DMS 273 treated with DMSO at 0.1 percent for 48 hours (cell line): ENCODE results near the gene PCBP2.
"Not testable (repeated sequence)": the region's sequence is repeated elsewhere in the genome, so short reads cannot be mapped to it uniquely, and the experiment has no call there.

ENCODE experiments used
- DNase-seq: peaks from one replicate; lab custom pipeline; 2025; lab: John Stamatoyannopoulos, UW

Gene PCBP2

DNA sequence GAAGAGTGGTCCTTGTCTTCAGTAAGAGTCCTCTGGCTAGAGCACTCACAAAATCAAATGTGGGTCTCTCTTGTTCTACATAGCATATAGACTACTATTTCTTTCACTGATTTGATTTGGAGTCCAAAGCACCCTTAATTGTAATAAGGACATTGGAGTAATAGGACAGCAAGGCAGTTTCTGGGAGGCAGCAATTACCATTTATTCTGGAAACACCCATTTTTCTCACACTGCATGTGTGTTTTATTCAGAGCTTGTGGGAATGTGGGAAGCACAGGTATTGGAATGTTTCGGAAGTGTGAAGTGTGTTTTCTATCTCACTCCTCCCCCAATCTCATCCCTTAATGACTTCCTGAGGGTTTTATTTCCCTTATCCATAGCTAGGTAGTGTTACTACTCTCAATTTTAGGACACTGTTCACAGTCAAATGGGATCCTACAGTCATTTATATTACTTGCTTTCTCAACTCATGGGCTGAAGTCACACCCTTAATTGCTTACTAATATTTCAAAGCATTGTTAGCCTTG, 20.2 kb downstream of the PCBP2 start:
- no peak for DNase-seq

- DNase-seq = no peak
Measured at GRCh38 chr12:53474077-53474476, 22.2 kb downstream of the PCBP2 start.

DNA sequence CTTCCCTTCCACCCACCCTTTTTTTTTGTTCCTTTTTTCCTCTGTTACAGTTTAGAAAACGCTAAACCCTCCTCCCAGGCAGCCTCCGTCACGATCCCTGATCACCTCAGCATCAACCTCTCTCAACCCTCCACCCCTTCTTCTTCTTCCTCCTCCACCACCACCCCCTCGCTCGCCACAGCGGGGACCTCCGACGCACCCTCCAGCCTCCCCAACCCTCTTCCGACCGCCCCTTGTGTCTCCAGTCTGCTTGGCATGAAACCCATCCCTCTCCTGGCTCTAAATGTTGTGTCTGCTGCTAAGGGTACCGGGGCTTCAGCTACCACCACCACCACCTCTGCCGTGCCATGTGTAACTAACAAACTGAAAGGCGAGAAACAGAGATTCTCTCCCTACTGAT, 22.9 kb downstream of the PCBP2 start:
- no peak for DNase-seq

GRCh38 chr12:53476769-53477209, 24.9 kb downstream of the PCBP2 start:
- DNase-seq = no peak

DNA sequence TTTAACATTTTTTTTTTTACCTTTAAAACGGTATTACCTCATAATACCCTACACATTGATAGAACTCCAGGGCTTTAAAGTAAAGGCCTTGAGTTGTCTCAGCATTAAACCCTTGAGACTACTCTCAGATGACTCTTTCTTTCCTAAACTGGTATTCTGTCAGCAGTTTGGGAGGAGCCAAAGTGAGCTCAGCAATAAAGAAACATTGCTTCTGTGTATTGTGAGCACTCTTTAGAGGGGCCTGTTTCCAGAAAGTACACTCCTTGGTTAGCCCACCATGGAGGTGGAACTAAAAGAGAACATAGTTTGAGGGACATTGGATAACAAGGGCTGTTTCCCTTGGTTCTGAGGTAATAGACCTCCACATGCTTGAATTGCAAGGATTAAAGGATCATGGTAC, 27.0 kb downstream of the PCBP2 start:
- DNase-seq = no peak

DNA sequence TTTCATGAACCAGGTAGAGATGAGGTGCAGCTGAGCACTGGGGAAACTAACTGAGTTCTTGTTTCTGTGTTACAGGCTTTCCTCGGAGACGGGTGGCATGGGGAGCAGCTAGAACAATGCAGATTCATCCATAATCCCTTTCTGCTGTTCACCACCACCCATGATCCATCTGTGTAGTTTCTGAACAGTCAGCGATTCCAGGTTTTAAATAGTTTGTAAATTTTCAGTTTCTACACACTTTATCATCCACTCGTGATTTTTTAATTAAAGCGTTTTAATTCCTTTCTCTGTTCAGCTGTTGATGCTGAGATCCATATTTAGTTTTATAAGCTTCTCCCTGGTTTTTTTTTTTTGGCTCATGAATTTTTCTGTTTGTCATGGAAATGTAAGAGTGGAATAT, 27.4 kb downstream of the PCBP2 start:
- DNase-seq = no peak

GRCh38 chr12:53480491-53481442, 28.9 kb downstream of the PCBP2 start:
- DNase-seq = no peak

GRCh38 chr12:53481458-53481857, 29.6 kb downstream of the PCBP2 start:
- not testable (repeated sequence) for DNase-seq

DNA sequence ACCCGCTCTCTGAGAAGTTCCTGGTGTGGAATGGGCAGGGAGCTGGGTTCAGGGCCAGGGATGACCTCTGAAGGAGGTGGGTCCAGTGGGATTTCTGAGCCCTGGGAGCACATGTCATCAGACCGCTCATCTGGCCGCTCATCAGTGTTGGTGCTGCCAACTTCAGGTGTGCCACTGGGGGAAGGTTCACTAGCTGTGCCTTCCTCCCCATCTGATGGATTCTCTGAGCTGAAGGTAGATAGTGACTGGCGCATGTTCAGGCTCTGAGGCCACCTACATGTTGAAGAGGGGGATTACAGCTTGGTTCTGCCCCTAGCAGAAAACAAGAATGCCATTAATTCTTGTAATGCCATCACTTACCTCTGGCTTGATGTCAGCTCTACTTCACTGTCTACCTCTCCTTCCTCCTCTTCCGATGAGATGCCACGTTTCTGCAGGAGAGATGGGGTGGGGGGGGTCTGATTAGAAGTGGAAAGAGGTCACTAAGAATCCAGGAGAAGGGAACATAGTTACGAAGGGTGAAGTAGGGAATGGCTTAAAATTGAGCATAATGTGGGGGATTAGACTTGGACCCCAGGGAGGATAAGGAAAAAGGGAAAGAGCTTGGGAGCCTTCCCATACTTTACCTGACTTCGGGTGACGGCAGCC, 30.2 kb downstream of the PCBP2 start:
- no peak for DNase-seq

DNA sequence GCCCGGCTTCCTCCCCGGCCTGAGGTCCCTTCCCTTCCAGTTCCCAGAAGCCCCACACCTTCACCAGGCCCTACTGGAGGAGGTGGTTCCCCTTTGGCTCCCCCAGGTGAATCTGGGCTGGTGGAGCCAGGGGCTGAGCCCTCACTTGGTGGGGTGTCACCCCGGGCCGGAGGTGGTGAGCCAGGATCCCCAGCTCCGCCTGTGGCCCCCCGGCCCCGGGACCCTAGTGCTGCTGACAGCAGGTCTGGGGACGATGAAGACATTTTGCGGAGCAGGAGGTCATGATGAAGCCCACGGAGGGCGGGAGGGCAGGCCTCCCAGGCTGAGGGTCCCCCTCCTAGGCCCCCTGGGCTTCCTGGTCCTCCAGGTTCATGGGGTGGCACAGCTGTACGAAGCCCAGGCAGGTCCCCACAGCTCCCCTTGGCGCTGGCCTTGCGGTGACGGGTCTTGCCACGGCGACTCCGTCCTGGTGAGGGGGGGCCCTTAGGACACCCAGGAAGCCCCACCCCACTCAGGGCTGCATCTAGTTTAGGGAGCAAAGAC, 30.8 kb downstream of the PCBP2 start:
- no peak for DNase-seq

DNA sequence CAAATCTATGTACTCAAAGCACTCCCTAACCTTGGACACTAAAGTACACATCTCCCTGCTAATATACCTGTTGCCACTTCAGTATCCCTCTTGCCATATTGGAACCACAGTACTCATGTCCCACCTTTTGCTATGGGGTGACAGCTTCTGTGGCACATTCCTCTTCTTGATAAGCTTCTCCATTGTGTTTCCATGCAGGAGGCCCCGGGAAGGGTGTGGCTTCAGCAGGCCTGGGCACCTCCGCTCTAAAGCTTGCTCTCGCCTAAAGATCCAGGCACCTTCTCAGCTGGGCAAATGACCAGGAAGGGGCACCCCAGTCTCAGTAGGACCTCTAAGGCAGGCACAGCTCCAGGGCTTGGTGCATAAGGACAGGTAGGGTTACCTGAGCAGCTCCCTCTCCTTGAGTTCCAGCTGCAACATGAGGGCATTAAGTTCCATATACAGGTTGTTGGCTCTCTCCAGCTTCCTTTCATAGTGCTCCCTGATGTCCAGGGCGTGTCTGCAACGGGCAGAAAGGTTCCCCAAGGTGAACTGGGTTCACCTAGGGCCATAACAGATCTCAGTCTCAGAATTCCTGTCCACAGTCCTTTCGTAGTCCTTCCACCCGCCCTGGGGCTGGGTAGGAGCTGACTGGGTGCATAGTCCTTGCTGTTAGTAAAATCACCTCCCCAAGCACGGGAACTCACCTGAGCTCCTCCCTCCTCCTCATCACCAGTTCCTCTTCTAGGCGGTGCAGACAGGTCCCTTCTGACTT, 31.5 kb downstream of the PCBP2 start:
- no peak for DNase-seq

GRCh38 chr12:53483979-53484377, 32.1 kb downstream of the PCBP2 start:
- no peak for DNase-seq

- DNase-seq = no peak
Measured at GRCh38 chr12:53484686-53485575, 33.0 kb downstream of the PCBP2 start.

GRCh38 chr12:53485955-53486735, 34.2 kb downstream of the PCBP2 start:
- DNase-seq = no peak

DNA sequence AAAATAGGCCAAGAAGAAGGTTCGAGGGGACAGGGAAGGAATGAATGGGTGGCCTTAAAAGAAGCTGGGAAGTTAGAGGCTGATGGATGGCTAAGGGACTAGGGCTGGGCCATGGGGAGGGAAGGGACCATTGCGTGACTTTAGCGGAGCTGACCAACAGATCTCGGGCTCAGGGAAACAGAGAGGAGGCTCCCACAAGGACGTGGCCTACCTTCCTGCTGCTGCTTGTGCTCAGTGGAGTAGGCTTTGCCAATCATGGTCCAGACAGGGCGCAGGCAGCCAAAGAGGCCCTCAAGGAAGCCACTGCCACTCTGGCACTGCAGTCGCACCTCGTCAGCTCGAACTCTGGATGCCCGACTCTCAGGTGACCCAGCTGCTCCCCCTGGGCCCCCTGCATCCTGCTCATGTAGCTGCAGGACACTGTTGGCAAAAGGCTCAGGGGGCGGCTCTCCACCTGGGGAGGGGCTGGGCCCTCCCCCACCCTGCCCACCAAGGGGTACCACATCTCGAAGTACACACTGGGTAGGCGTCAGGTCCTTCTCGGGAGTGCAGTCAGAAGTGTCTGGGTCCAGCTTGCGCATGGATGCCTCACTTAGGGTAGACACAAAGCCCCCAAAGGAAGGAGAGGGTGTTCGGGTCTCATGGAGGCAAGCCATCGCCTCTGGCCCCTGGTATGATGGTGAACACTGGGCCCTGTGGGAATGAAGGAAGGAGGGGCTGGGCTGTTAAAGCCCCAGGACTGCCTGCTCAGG, 35.0 kb downstream of the PCBP2 start:
- no peak for DNase-seq

DNA sequence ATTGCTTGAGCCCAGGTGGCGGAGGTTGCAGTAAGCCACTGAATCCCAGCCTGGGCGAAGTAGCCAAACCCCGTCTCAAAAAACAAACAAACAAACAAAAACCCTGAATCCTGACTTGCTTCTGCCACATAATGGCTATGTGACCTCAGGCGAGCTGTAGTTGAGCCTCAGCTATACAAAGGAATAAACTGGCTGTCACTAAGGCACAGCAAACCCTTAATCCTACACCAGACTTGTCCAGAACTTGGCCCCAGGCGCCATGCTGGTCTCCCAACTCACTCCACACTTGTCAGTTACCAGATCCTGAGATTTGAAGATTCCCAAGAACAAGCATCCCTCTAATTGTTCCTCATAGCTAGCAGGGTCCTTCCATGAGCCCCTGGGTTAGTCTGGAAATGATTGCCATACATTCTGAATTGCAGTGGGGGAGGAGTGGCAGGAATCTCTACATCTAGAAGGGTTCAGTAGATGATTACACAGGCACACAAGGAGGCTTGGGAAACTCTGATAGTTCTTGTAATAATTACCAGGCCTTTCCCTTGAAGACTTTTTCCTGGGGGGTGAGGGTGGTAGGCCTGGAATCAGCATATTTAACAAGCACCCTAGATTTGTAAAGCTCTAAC, 37.5 kb downstream of the PCBP2 start:
- DNase-seq = no peak

- DNase-seq = no peak
Measured at GRCh38 chr12:53492188-53492587, 40.3 kb downstream of the PCBP2 start.

GRCh38 chr12:53492830-53493609, 41.1 kb downstream of the PCBP2 start:
- peak; percentile 41 for DNase-seq
